Gastroesophageal sphincter (tissue), 4 donors: ENCODE measurements around the gene DENND6B. TPM values are rescaled to one million over a fixed set of nuclear protein-coding genes. Genes with fewer than 3 reads are reported as not detected.
A peak's percentile ranks its signal among the peaks of the same experiment; 100 is the strongest.

ENCODE experiments used
- ATAC-seq: fragments of 150-250 bp; one replicate; pipeline ENCODE4 v1.9.1; 2016; ENCODE audit warnings: mild to moderate bottlenecking, moderate library complexity
- H3K27ac ChIP-seq, 4 donors: fragments of 200-600 bp; sonication (generic) in 3 of 4; 1 replicate in 3 of 4; 2 replicates in 1 of 4; pipeline ENCODE4 v1.5.1; 2016 to 2019
- H3K27me3 ChIP-seq: fragments of 200-600 bp; sonication (generic); one replicate; pipeline ENCODE4 v1.5.1; 2019
- H3K36me3 ChIP-seq, 2 donors: fragments of 200-600 bp; sonication (generic); one replicate each; pipeline ENCODE4 v1.5.1; 2019; ENCODE audit warnings: control low read depth in 1 of 2
- H3K4me1 ChIP-seq, 3 donors: fragments of 200-600 bp; sonication (generic); 1 replicate in 2 of 3; 2 replicates in 1 of 3; pipeline ENCODE4 v1.5.1; 2016 to 2019; ENCODE audit warnings: control low read depth in 2 of 3
- H3K4me3 ChIP-seq, 2 donors: fragments of 200-600 bp; sonication (generic); one replicate each; pipeline ENCODE4 v1.5.1; 2019; ENCODE audit warnings: mild to moderate bottlenecking in 1 of 2, moderate library complexity in 1 of 2
- H3K9me3 ChIP-seq, 3 donors: fragments of 200-600 bp; sonication (generic); one replicate each; pipeline ENCODE4 v1.5.1; 2017 to 2019; ENCODE audit warnings: control low read depth in 2 of 3
- CTCF ChIP-seq, 4 experiments: fragments of 200-600 bp in 2 of 4; fragments of 450-650 bp in 2 of 4; sonication (generic) in 1 of 4; IDR thresholded peaks; one replicate each; pipeline ENCODE4 v1.5.1; 2017 to 2019; ENCODE audit warnings: antibody characterized with exemption in 4 of 4, mild to moderate bottlenecking in 2 of 4, moderate library complexity in 2 of 4
- EP300 ChIP-seq: sonication (generic); formaldehyde crosslinking; IDR thresholded peaks from one replicate; pipeline ENCODE4 v1.6.1; 2017; ENCODE audit warnings: antibody characterized with exemption, mild to moderate bottlenecking
- POLR2A ChIP-seq, 2 donors: fragments of 450-650 bp; IDR thresholded peaks; one replicate each; pipeline ENCODE4 v1.6.1; 2017; ENCODE audit warnings: antibody characterized with exemption in 2 of 2, mild to moderate bottlenecking in 2 of 2, moderate library complexity in 1 of 2
- POLR2AphosphoS5 ChIP-seq: sonication (generic); formaldehyde crosslinking; IDR thresholded peaks from one replicate; pipeline ENCODE4 v1.6.1; 2017; ENCODE audit warnings: antibody characterized with exemption
- WGBS, 2 donors: methylation state at CpG; one replicate each; pipeline ENCODE4 v1.1.5; 2018; ENCODE audit warnings: low coverage in 1 of 2; 5-methylcytosine and 5-hydroxymethylcytosine counted together
- total RNA-seq, 4 donors: library from RNA; depleted of rRNA; stranded (reverse); fragments of >200 nt; gene quantifications; one replicate each; pipeline ENCODE4 v1.1.0, GENCODE V29; 2016

Gene DENND6B
- total RNA-seq, 4 donors from 2014 or later = 2.0 to 4.8 (median 2.8) TPM

- peak overlapping the region in 3 of 4 donors; percentile 65 to 94 (median 90) for H3K27ac ChIP-seq
- peaks cover 0 to 100% (median 76%) of the 10 kb centered on the region in 3 donors for H3K4me1 ChIP-seq
- H3K27me3 ChIP-seq = no peaks in the 10 kb centered on the region
- no CpG with 5 or more reads among the region's 93 CpGs for WGBS, 2 donors
- H3K36me3 ChIP-seq = no peaks in the 10 kb centered on the region
- no peak for ATAC-seq
- no peak for TF ChIP-seq POLR2AphosphoS5
- no peak for TF ChIP-seq EP300
- TF ChIP-seq CTCF (IDR thresholded peaks at IDR 0.05) = no peak
- no peaks in the 10 kb centered on the region for H3K9me3 ChIP-seq
- H3K4me3 ChIP-seq = peak overlapping the region in 1 of 2 donors; percentile 49
Measured at GRCh38 chr22:50299785-50300619, 26.8 kb downstream of the DENND6B start.

- WGBS, 2 donors = 52 to 100% methylated on average over 1 to 17 of the region's 59 CpGs
- no peaks in the 10 kb centered on the region for H3K9me3 ChIP-seq
- no peaks in the 10 kb centered on the region for H3K36me3 ChIP-seq
- peak overlapping the region in 3 of 4 donors; percentile 65 to 94 (median 90) for H3K27ac ChIP-seq
- H3K27me3 ChIP-seq = no peaks in the 10 kb centered on the region
- ATAC-seq = no peak
- H3K4me3 ChIP-seq = peak overlapping the region in 1 of 2 donors; percentile 49
- TF ChIP-seq POLR2A (IDR thresholded peaks at IDR 0.05) (no peak), EP300 (no peak), CTCF (IDR thresholded peaks at IDR 0.05) (no peak), POLR2AphosphoS5 (no peak)
- H3K4me1 ChIP-seq = peaks cover 0 to 100% (median 72%) of the 10 kb centered on the region in 3 donors
Measured at GRCh38 chr22:50298937-50299784, 27.7 kb downstream of the DENND6B start.

GRCh38 chr22:50298266-50298637 is 28.6 kb downstream of the DENND6B start:
- no peaks in the 10 kb centered on the region for H3K27me3 ChIP-seq
- TF ChIP-seq POLR2A (IDR thresholded peaks at IDR 0.05) (no peak), CTCF (IDR thresholded peaks at IDR 0.05) (no peak), POLR2AphosphoS5 (no peak), EP300 (no peak)
- no peaks in the 10 kb centered on the region for H3K9me3 ChIP-seq
- peaks cover 0 to 100% (median 72%) of the 10 kb centered on the region in 3 donors for H3K4me1 ChIP-seq
- WGBS, 2 donors = no CpG with 5 or more reads among the region's 4 CpGs
- no peak overlapping the region for H3K4me3 ChIP-seq
- peak overlapping the region in 3 of 4 donors; percentile 39 to 90 (median 65) for H3K27ac ChIP-seq
- no peaks in the 10 kb centered on the region for H3K36me3 ChIP-seq
- no peak for ATAC-seq

GRCh38 chr22:50297510-50298265 is 29.1 kb downstream of the DENND6B start:
- Histone ChIP-seq H3K27me3 (no peaks in the 10 kb centered on the region), H3K4me1 (peaks cover 0 to 100% (median 72%) of the 10 kb centered on the region in 3 donors), H3K9me3 (no peaks in the 10 kb centered on the region), H3K27ac (peak overlapping the region in 3 of 4 donors; percentile 39 to 90 (median 65)), H3K36me3 (no peaks in the 10 kb centered on the region), H3K4me3 (no peak overlapping the region)
- WGBS, 2 donors = 85% methylated on average over 9 of the region's 20 CpGs; no CpG with 5 or more reads in 1 of the 2 donors
- no peak for ATAC-seq
- no peak for TF ChIP-seq POLR2AphosphoS5
- TF ChIP-seq EP300 = no peak
- no peak for TF ChIP-seq POLR2A (IDR thresholded peaks at IDR 0.05)
